Measurements from ENCODE around the gene RASGEF1C. TPM values are rescaled to one million over a fixed set of nuclear protein-coding genes. Genes with fewer than 3 reads are reported as not detected.

Gene RASGEF1C
- total RNA-seq, 1 donor from 2014 or later, result not detected

- DNase-seq (no peak), ATAC-seq (no peak)
- H3K27me3 ChIP-seq (ENCODE audit: low read depth), result no peaks in the 10 kb centered on the region
- H3K4me1 ChIP-seq, result peaks cover 6% of the 10 kb centered on the region
- no peaks in the 10 kb centered on the region for H3K36me3 ChIP-seq
- no peaks in the 10 kb centered on the region for H3K9me3 ChIP-seq
- TF ChIP-seq CTCF (IDR thresholded peaks at IDR 0.05), result no peak
- H3K4me3 ChIP-seq, result no peak overlapping the region
- intact Hi-C loops (cut with DNase I), result no loop called here
- H3K27ac ChIP-seq, result no peak overlapping the region
These were observed 154.8 kb downstream of the RASGEF1C start for GRCh38 chr5:180054226-180054625.

DNA sequence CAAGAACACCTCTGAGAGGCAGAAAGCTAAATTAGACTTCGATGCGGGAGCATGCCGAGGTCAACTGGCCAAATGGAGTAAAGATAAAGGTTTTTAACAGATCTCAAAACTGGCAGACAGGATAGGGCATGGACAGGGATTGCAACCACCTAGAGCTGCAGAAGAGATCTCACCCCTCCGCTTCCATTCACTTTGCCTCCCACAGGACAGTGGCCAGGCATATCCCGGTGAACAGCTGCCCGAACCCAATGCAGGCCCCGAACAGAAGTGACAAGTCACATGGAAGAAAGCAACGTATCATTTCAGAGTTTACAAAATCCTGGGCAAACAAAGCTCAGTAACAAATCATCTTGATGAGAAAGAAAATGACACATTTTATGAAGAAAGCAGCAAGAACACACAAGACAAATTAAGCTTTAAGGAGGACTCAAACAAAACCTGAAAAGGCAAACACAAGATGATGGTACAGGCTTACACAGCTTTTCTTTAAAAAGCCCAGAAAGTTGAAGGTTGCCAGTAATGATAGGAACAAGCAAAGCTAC is 155.9 kb downstream of the RASGEF1C start:
- no peak for TF ChIP-seq CTCF (IDR thresholded peaks at IDR 0.05)
- no peaks in the 10 kb centered on the region for H3K9me3 ChIP-seq
- H3K4me1 ChIP-seq, result peaks cover 17% of the 10 kb centered on the region
- DNase-seq (no peak), ATAC-seq (no peak)
- H3K27me3 ChIP-seq (ENCODE audit: low read depth), result no peaks in the 10 kb centered on the region
- no peak overlapping the region for H3K4me3 ChIP-seq
- no peak overlapping the region for H3K27ac ChIP-seq
- intact Hi-C loops (cut with DNase I), result no loop called here
- no peaks in the 10 kb centered on the region for H3K36me3 ChIP-seq

DNA sequence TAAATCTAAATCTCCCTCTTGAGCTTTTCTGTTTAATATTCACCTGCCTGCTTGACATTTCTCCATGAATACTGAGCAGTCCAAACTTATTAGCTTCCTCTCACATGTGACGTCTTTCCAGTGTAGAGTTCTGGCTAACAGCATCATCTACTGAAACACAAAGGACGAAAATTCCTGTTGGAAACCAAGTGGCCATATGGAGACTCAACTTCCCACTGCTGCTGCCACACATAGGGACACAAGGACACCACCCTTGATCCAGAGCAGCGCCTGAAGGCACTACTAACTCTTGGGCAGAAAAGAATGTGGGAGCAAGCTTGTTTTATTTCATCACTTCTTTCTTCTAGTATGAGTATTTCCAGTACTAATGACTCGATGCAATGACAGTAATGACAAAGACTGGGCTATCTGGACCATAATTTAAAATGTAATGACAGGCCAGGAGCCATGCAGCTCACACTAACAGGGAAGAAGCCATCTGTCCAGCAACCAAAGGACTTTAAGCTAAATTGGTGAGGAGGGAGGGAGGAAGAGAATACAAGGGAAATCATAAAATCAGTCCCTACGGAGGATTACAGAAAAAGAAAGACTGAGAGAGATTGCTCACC is 156.7 kb downstream of the RASGEF1C start:
- TF ChIP-seq CTCF (IDR thresholded peaks at IDR 0.05), result no peak
- intact Hi-C loops (cut with DNase I), result no loop called here
- H3K36me3 ChIP-seq, result no peaks in the 10 kb centered on the region
- no peaks in the 10 kb centered on the region for H3K9me3 ChIP-seq
- ATAC-seq, result no peak
- no peaks in the 10 kb centered on the region for H3K27me3 ChIP-seq (ENCODE audit: low read depth)
- H3K27ac ChIP-seq, result no peak overlapping the region
- no peak overlapping the region for H3K4me3 ChIP-seq
- H3K4me1 ChIP-seq, result peaks cover 25% of the 10 kb centered on the region
- no peak for DNase-seq

Other genes with a start within 250 kb of the RASGEF1C start
- gene RNF130, start 137.5 kb downstream of the RASGEF1C start, total RNA-seq, result 139 TPM
- 43.1 TPM for gene MAPK9, start 82.9 kb upstream of the RASGEF1C start, total RNA-seq
- 13.4 TPM for gene GFPT2, start 144.1 kb upstream of the RASGEF1C start, total RNA-seq

All from lower lobe of right lung (tissue), 2 donors.